HEK293 (cell line): Measurements from ENCODE around the gene ABCF1.

Source experiments
- CTCF ChIA-PET: fragments of 350-600 bp; formaldehyde crosslinking; extraction: SDS; loops from one replicate; lab custom pipeline; 2021; ENCODE audit warnings: antibody characterized with exemption; lab: Yijun Ruan, JAX
- POLR2A ChIA-PET: fragments of 300-600 bp; formaldehyde crosslinking; extraction: SDS; loops from one replicate; lab custom pipeline; 2020; ENCODE audit warnings: antibody characterized with exemption, inconsistent platforms; lab: Yijun Ruan, JAX
- H3K27ac ChIP-seq: fragments of 200-500 bp; sonication (Bioruptor generic); 2 replicates; pipeline ENCODE4 v1.5.1; 2014; ENCODE audit warnings: low read depth, low read length, control low read depth, inconsistent platforms; ENCODE audit errors: extremely low read depth
- H3K36me3 ChIP-seq, 2 experiments: fragments of 200-500 bp in 1 of 2; sonication (Bioruptor generic) in 1 of 2; 1 replicate in 1 of 2; 2 replicates in 1 of 2; pipeline ENCODE4 v1.5.1; 2014 to 2017; ENCODE audit warnings: inconsistent platforms in 2 of 2, low read length in 2 of 2; ENCODE audit not compliant: control insufficient read depth in 2 of 2, insufficient read depth in 1 of 2
- H3K4me1 ChIP-seq: fragments of 200-500 bp; sonication (Bioruptor generic); 2 replicates; pipeline ENCODE4 v1.5.1; 2014; ENCODE audit warnings: mild to moderate bottlenecking, low read length, inconsistent platforms; ENCODE audit not compliant: control insufficient read depth, insufficient read depth
- H3K4me3 ChIP-seq: 2 replicates; pipeline ENCODE4 v1.5.1; 2011; ENCODE audit warnings: low read depth, mild to moderate bottlenecking, control low read depth, low read length, moderate library complexity
- H3K9me3 ChIP-seq: fragments of 200-500 bp; sonication (Bioruptor generic); 2 replicates; pipeline ENCODE4 v1.5.1; 2014; ENCODE audit warnings: low read depth, low read length, inconsistent platforms; ENCODE audit not compliant: control insufficient read depth, insufficient read depth
- BCL6B ChIP-seq: fragments of 450-650 bp; formaldehyde crosslinking; IDR thresholded peaks from 2 replicates; pipeline ENCODE4 v1.5.1; 2017; ENCODE audit warnings: missing biosample characterization, missing genetic modification characterization
- ELK4 ChIP-seq: IDR thresholded peaks from 2 replicates; pipeline ENCODE4 v1.6.1; 2011; ENCODE audit warnings: mild to moderate bottlenecking, low read depth, low read length, borderline replicate concordance
- GLI2 ChIP-seq: fragments of 450-650 bp; formaldehyde crosslinking; IDR thresholded peaks from 2 replicates; pipeline ENCODE4; 2017; ENCODE audit warnings: missing biosample characterization, missing genetic modification characterization, low read depth, borderline replicate concordance
- MYNN ChIP-seq: fragments of 450-650 bp; formaldehyde crosslinking; IDR thresholded peaks from 2 replicates; pipeline ENCODE4 v1.5.1; 2016; ENCODE audit warnings: missing biosample characterization, missing genetic modification characterization, borderline replicate concordance
- SETDB1 ChIP-seq: IDR thresholded peaks from one replicate; pipeline ENCODE4 v1.6.1; 2017; ENCODE audit warnings: mild to moderate bottlenecking, low read length, moderate library complexity, mixed read lengths; ENCODE audit not compliant: insufficient read length
- TSHZ1 ChIP-seq: fragments of 450-650 bp; formaldehyde crosslinking; IDR thresholded peaks from 2 replicates; pipeline ENCODE4 v1.5.1; 2016; ENCODE audit warnings: missing biosample characterization, missing genetic modification characterization, borderline replicate concordance
- ZBTB49 ChIP-seq: fragments of 450-650 bp; formaldehyde crosslinking; IDR thresholded peaks from 2 replicates; pipeline ENCODE4 v1.5.1; 2016; ENCODE audit warnings: missing biosample characterization, missing genetic modification characterization, low read depth
- ZFHX2 ChIP-seq: fragments of 450-650 bp; formaldehyde crosslinking; conservative IDR thresholded peaks from 2 replicates; pipeline ENCODE4 v1.5.1; 2016; ENCODE audit warnings: missing biosample characterization, missing genetic modification characterization
- ZIC2 ChIP-seq: fragments of 450-650 bp; formaldehyde crosslinking; IDR thresholded peaks from 2 replicates; pipeline ENCODE4 v1.5.1; 2016; ENCODE audit warnings: missing biosample characterization, missing genetic modification characterization
- ZNF112 ChIP-seq: fragments of 450-650 bp; formaldehyde crosslinking; IDR thresholded peaks from 2 replicates; pipeline ENCODE4 v1.5.0; 2017; ENCODE audit warnings: missing biosample characterization, missing genetic modification characterization
- ZNF132 ChIP-seq: fragments of 450-650 bp; formaldehyde crosslinking; IDR thresholded peaks from 2 replicates; pipeline ENCODE4 v1.5.1; 2017; ENCODE audit warnings: missing biosample characterization, missing genetic modification characterization, borderline replicate concordance
- ZNF155 ChIP-seq: fragments of 450-650 bp; formaldehyde crosslinking; IDR thresholded peaks from 2 replicates; pipeline ENCODE4 v1.5.1; 2016; ENCODE audit warnings: missing biosample characterization, missing genetic modification characterization
- ZNF174 ChIP-seq: fragments of 450-650 bp; formaldehyde crosslinking; IDR thresholded peaks from 2 replicates; pipeline ENCODE4 v1.5.0; 2017; ENCODE audit warnings: missing biosample characterization, mild to moderate bottlenecking, missing genetic modification characterization
- ZNF202 ChIP-seq: fragments of 450-650 bp; formaldehyde crosslinking; IDR thresholded peaks from 2 replicates; pipeline ENCODE4 v1.5.1; 2016; ENCODE audit warnings: missing biosample characterization, missing genetic modification characterization, borderline replicate concordance
- ZNF266 ChIP-seq: fragments of 450-650 bp; formaldehyde crosslinking; IDR thresholded peaks from 2 replicates; pipeline ENCODE4 v1.5.1; 2016; ENCODE audit warnings: missing biosample characterization, missing genetic modification characterization, low read depth
- ZNF292 ChIP-seq: fragments of 450-650 bp; formaldehyde crosslinking; IDR thresholded peaks from 2 replicates; pipeline ENCODE4 v1.5.1; 2016; ENCODE audit warnings: low read depth, missing biosample characterization, missing genetic modification characterization, borderline replicate concordance
- ZNF426 ChIP-seq: fragments of 450-650 bp; formaldehyde crosslinking; IDR thresholded peaks from 2 replicates; pipeline ENCODE4 v1.5.1; 2017; ENCODE audit warnings: missing biosample characterization, missing genetic modification characterization, mild to moderate bottlenecking, inconsistent platforms, moderate library complexity
- ZNF514 ChIP-seq: fragments of 450-650 bp; formaldehyde crosslinking; IDR thresholded peaks from 2 replicates; pipeline ENCODE4 v1.5.1; 2016; ENCODE audit warnings: missing biosample characterization, missing genetic modification characterization
- ZNF529 ChIP-seq: fragments of 450-650 bp; formaldehyde crosslinking; IDR thresholded peaks from 2 replicates; pipeline ENCODE4 v1.5.1; 2017; ENCODE audit warnings: missing genetic modification characterization, missing biosample characterization; ENCODE audit not compliant: insufficient replicate concordance
- ZNF629 ChIP-seq: fragments of 450-650 bp; formaldehyde crosslinking; IDR thresholded peaks from 2 replicates; pipeline ENCODE4 v1.5.1; 2017; ENCODE audit warnings: missing biosample characterization, missing genetic modification characterization
- ZNF792 ChIP-seq: fragments of 450-650 bp; formaldehyde crosslinking; IDR thresholded peaks from 2 replicates; pipeline ENCODE4 v1.5.1; 2016; ENCODE audit warnings: missing biosample characterization, missing genetic modification characterization
- ZSCAN16 ChIP-seq: fragments of 450-650 bp; formaldehyde crosslinking; IDR thresholded peaks from 2 replicates; pipeline ENCODE4 v1.5.1; 2016; ENCODE audit warnings: missing biosample characterization, missing genetic modification characterization

ABCF1 gene

GRCh38 chr6:30547454-30547853 lies 23.8 kb upstream of the ABCF1 start (continued):
- TF ChIP-seq ELK4: no peak
- no peak for TF ChIP-seq ZNF792 (tag by site-specific recombination)
- no peak for TF ChIP-seq ZNF266 (tag by site-specific recombination)
- no peak for TF ChIP-seq TSHZ1 (tag by site-specific recombination)

- no peak for TF ChIP-seq ZNF112 (tag by site-specific recombination)
- no peak for TF ChIP-seq ZIC2 (tag by site-specific recombination)
- no peak for TF ChIP-seq ZBTB49 (tag by site-specific recombination)
- TF ChIP-seq GLI2 (tag by site-specific recombination): no peak
- no peak for TF ChIP-seq ZNF132 (tag by site-specific recombination)
- no peak for TF ChIP-seq ZNF426
- Histone ChIP-seq H3K36me3 (peaks cover 32 to 84% of the 10 kb centered on the region in 2 experiments), H3K4me3 (no peak overlapping the region), H3K9me3 (no peaks in the 10 kb centered on the region), H3K4me1 (no peaks in the 10 kb centered on the region), H3K27ac (no peak overlapping the region)
- POLR2A ChIA-PET: no interaction called here
- CTCF ChIA-PET: interaction anchor here (0.6 to 2.5 kb wide), 11 partner anchors 9 to 132 kb away, joined by 3 to 27 read pairs (median 4); partner anchors contain the start of gene PRR3
These were observed 22.9 kb upstream of the ABCF1 start for GRCh38 chr6:30548375-30548774.

- POLR2A ChIA-PET: interaction anchor here (1.3 to 3.9 kb wide), 4 partner anchors 9 to 61 kb away, joined by 3 to 23 read pairs (median 8); partner anchors contain the start of gene ABCF1
- TF ChIP-seq ZNF629 (no peak), MYNN (tag by site-specific recombination) (no peak), ZNF155 (tag by site-specific recombination) (no peak), SETDB1 (no peak), ZFHX2 (no peak), BCL6B (tag by site-specific recombination) (no peak), ZNF292 (no peak), ZNF174 (tag by site-specific recombination) (no peak), ZNF202 (tag by site-specific recombination) (no peak), ZNF514 (tag by site-specific recombination) (no peak), ZNF529 (tag by site-specific recombination) (no peak), ZSCAN16 (no peak)
These were observed 16.8 kb upstream of the ABCF1 start for GRCh38 chr6:30554404-30554803.

More at GRCh38 chr6:30554404-30554803, 16.8 kb upstream of the ABCF1 start:
- no peak overlapping the region for H3K27ac ChIP-seq
- peaks cover 30 to 63% of the 10 kb centered on the region in 2 experiments for H3K36me3 ChIP-seq
- 0 out of 2 replicates have a peak, but pooled peaks cover 3% of the 10 kb centered on the region for H3K4me1 ChIP-seq
- H3K4me3 ChIP-seq: no peak overlapping the region
- CTCF ChIA-PET: interaction anchor here (0.6 to 9.2 kb wide), 11 partner anchors 11 to 515 kb away, joined by 3 to 175 read pairs (median 3); no protein-coding TSS in a partner anchor
- H3K9me3 ChIP-seq: no peaks in the 10 kb centered on the region
